BJ (cell line): Measurements from ENCODE around the gene SLC7A8. TPM values are rescaled to one million over a fixed set of nuclear protein-coding genes. Genes with fewer than 3 reads are reported as not detected.

ENCODE experiments used
- CTCF ChIA-PET: fragments of 350-600 bp; formaldehyde crosslinking; extraction: SDS; loops from one replicate; lab custom pipeline; 2021; ENCODE audit warnings: antibody characterized with exemption, inconsistent platforms; lab: Yijun Ruan, JAX
- POLR2A ChIA-PET: fragments of 300-600 bp; sonication (Branson Sonifier 250); formaldehyde crosslinking; extraction: SDS; loops from one replicate; lab custom pipeline; 2021; ENCODE audit warnings: antibody characterized with exemption; lab: Charles Lee
- DNase-seq: peaks from one replicate; pipeline ENCODE4 v3.0.0-alpha.2; 2011; ENCODE audit warnings: low read depth
- H3K27me3 ChIP-seq: 2 replicates; pipeline ENCODE4 v1.6.0; 2011; ENCODE audit warnings: low read length; ENCODE audit not compliant: control insufficient read depth, insufficient read depth
- H3K36me3 ChIP-seq: 2 replicates; pipeline ENCODE4 v1.5.1; 2011; ENCODE audit warnings: low read length; ENCODE audit not compliant: control insufficient read depth, insufficient read depth
- H3K4me3 ChIP-seq: 2 replicates; pipeline ENCODE4 v1.5.1; 2011; ENCODE audit warnings: low read depth, mild to moderate bottlenecking, control low read depth, low read length
- polyA plus RNA-seq: library from polyadenylated mRNA; depleted of rRNA; stranded (reverse); fragments of >200 nt; gene quantifications from 2 replicates; pipeline ENCODE4 v1.2.3, GENCODE V29; 2011
- TF ChIP-seq, protein P1 (sequence below): IDR thresholded peaks from 2 replicates; pipeline ENCODE4 v1.5.1; 2011; ENCODE audit warnings: low read depth, mild to moderate bottlenecking, control low read depth, inconsistent platforms, low read length, moderate library complexity; ENCODE audit not compliant: insufficient read depth

The SLC7A8 gene
- polyA plus RNA-seq, 1 experiment = 4.6 TPM

DNA sequence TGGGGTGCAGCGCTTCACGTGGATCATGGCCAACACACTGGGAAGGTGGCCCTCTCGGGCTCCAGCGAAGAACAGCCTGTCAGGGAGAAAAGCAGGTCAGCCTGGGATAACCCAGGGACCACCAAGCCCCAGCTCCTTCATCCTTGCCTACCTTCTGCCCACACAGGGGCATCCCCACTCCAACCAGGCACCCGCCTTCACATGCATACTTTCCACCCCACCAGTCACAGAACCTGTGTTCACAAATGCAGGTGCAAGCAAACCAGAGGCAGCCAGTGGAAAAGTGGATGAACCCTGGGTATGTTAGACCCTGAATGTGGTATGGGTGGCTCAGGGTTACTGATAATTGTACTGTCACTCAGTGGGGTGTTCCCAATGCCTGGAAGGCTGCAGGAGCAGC, 52.0 kb downstream of the SLC7A8 start:
- CTCF ChIA-PET = interaction anchor here (1.1 to 24.8 kb wide), 3 partner anchors 11 to 47 kb away, joined by 3 to 815 read pairs (median 26); partner anchors contain the start of gene SLC7A8
- TF ChIP-seq, protein P1, sequence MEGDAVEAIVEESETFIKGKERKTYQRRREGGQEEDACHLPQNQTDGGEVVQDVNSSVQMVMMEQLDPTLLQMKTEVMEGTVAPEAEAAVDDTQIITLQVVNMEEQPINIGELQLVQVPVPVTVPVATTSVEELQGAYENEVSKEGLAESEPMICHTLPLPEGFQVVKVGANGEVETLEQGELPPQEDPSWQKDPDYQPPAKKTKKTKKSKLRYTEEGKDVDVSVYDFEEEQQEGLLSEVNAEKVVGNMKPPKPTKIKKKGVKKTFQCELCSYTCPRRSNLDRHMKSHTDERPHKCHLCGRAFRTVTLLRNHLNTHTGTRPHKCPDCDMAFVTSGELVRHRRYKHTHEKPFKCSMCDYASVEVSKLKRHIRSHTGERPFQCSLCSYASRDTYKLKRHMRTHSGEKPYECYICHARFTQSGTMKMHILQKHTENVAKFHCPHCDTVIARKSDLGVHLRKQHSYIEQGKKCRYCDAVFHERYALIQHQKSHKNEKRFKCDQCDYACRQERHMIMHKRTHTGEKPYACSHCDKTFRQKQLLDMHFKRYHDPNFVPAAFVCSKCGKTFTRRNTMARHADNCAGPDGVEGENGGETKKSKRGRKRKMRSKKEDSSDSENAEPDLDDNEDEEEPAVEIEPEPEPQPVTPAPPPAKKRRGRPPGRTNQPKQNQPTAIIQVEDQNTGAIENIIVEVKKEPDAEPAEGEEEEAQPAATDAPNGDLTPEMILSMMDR = no peak

DNA sequence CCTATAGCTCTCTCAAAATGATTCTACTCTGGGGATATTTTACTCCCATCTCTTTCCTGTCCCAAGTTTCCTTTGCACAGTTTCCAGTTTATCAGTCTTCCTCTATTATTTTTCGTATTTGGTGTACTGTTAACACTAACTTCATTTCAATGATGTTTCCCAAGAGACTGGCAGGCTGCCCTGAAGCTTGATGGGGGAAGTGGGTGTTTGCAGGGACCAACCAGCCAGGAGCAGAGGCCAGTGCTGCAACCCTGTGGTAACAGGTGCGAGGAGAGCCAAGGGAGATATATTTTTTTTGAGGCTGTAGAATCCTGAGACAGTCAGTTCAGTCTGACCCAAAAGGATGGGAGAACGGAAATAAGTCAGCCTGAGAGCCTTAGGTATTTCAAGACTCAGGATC, 52.6 kb downstream of the SLC7A8 start:
- Histone ChIP-seq H3K4me3 (no peak overlapping the region), H3K27me3 (no peaks in the 10 kb centered on the region), H3K36me3 (no peaks in the 10 kb centered on the region)
- ChIA-PET CTCF (interaction anchor here (4.2 to 24.8 kb wide), 2 partner anchors 10 to 48 kb away, joined by 26 to 815 read pairs; partner anchors contain the start of gene SLC7A8), POLR2A (no interaction called here)
- no peak for DNase-seq
- TF ChIP-seq, protein P1 = no peak

More for the DNA sequence above, 52.0 kb downstream of the SLC7A8 start:
- no peak for DNase-seq
- POLR2A ChIA-PET = no interaction called here
- Histone ChIP-seq H3K4me3 (no peak overlapping the region), H3K36me3 (no peaks in the 10 kb centered on the region; the same call in 1 of the 2 replicates), H3K27me3 (no peaks in the 10 kb centered on the region)

DNA sequence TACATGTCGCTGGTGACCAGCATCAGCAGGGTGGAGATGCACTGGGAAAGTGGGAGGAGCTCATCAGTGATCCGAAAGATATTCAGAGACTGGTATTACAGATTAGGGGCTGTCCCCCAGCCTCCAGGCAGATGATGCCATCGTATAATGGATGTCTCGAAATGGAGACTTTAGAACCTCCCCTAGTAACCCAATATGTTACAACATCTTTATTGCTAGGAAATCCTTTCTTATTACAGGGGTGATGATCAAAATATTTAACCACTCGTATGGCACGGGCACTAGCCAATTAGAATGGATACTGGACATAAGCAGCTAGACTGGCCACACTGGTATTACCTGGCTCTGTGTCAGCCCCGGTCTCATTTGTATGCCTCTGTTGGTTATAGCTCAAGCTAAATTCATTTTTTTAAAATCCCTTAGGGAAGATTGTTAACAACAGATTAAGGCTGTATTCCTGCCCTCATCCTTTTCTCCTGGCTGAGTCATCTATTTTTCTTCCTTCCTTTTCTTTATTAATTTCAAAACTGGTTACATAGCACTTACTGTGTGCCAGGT, 53.6 kb downstream of the SLC7A8 start:
- no peaks in the 10 kb centered on the region for H3K27me3 ChIP-seq
- CTCF ChIA-PET = interaction anchor here (1.1 to 24.8 kb wide), 3 partner anchors 9 to 61 kb away, joined by 3 to 815 read pairs (median 26); partner anchors contain the start of gene SLC7A8
- DNase-seq = no peak
- POLR2A ChIA-PET = no interaction called here
- TF ChIP-seq, protein P1 = no peak
- no peaks in the 10 kb centered on the region for H3K36me3 ChIP-seq
- H3K4me3 ChIP-seq = no peak overlapping the region

DNA sequence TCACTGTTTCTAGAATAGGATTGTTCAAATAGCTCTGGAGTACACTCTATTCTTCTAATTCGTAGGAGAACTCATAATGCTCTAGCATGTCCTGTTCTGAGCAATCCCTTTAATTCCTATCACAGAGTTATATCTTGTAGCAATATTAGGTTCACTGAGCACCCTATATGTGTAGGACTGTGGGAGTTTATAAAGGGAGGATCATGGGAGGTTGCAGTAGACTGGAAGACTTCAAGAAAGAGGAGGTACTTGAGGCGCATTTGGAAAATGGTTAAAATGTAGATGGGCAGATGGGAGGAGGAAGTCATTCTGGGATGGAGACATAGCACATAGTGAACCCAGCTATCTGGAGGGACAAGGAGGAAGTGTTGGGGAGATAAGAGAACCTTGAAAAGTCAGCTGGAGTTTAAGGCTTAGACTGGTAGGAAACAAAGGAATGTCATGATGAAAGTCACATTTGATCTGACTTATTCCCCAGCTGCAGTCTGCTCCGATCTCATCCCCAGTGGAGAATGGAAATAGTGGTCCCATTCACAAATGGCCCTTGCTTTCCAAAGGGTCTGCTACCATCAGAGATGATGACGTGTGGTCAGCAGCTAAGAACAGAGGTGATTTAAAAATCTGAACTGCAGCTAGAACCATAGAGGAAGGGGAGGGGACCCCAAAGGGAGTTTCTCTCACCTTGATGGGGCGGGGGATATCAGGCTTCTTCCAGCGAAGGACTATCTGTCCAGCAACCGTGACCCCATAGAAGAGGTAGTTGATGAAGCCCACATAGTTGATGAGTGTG, 54.3 kb downstream of the SLC7A8 start:
- Histone ChIP-seq H3K4me3 (no peak overlapping the region), H3K36me3 (no peaks in the 10 kb centered on the region), H3K27me3 (no peaks in the 10 kb centered on the region)
- CTCF ChIA-PET = interaction anchor here (1.1 to 24.8 kb wide), 3 partner anchors 8 to 60 kb away, joined by 3 to 815 read pairs (median 26); partner anchors contain the start of gene SLC7A8
- POLR2A ChIA-PET = no interaction called here
- TF ChIP-seq, protein P1 = no peak
- no peak for DNase-seq

DNA sequence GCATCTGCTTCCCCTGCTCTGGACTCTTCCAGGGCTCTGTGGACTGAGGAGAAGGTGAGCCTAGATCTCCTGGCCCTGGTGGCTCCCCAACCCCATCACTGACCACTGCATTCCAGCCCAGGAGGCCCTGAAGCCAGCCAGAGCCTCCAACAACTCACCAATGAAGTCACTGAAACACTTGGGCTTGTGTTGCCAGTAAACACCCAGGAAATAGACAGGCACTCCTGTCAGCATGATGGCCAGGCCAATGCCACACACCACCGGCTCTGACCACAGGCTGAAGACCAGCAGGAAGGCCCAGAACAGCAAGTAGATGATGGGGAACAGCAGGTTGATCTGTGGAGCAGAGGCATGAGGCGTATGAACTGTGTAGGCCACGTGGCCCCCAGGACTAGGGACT, 55.6 kb downstream of the SLC7A8 start:
- ChIA-PET CTCF (interaction anchor here (24.8 kb wide), 1 partner anchor 51 kb away, joined by 815 read pairs; the partner anchor contains the start of gene SLC7A8), POLR2A (no interaction called here)
- no peak for DNase-seq
- Histone ChIP-seq H3K27me3 (no peaks in the 10 kb centered on the region), H3K4me3 (no peak overlapping the region), H3K36me3 (no peaks in the 10 kb centered on the region)
- TF ChIP-seq, protein P1 = no peak
